H1 (cell line): ENCODE results near the gene CALHM2. TPM values are rescaled to one million over a fixed set of nuclear protein-coding genes. Genes with fewer than 3 reads are reported as not detected.

ENCODE experiments used
- CTCF ChIA-PET: fragments of 300-600 bp; sonication (Branson Sonifier 250); formaldehyde crosslinking; loops from one replicate; lab custom pipeline; 2021; ENCODE audit not compliant: partially characterized antibody; lab: Charles Lee
- POLR2A ChIA-PET: fragments of 300-600 bp; sonication (Branson Sonifier 250); formaldehyde crosslinking; loops from one replicate; lab custom pipeline; 2021; ENCODE audit warnings: inconsistent platforms; ENCODE audit not compliant: partially characterized antibody; lab: Charles Lee
- DNase-seq, 2 experiments: peaks; one replicate each; pipeline versions ENCODE4 v3.0.0 to v3.0.0-alpha.2; 2010 to 2022; ENCODE audit warnings: low spot score in 2 of 2, low read depth in 1 of 2, mixed read lengths in 1 of 2
- FAIRE-seq: peaks from 2 replicates; lab custom pipeline; 2011; peaks lifted over from hg19 to GRCh38; lab: Jason Lieb, UNC
- H2AFZ ChIP-seq: 2 replicates; pipeline ENCODE4 v1.8.1; 2012; ENCODE audit warnings: low read length, inconsistent platforms
- H2AK5ac ChIP-seq: 2 replicates; pipeline ENCODE4 v1.6.1; 2013; ENCODE audit warnings: low read depth, low read length
- H2BK120ac ChIP-seq: replicated peaks from 2 replicates; pipeline ENCODE3; 2013; ENCODE audit warnings: low read depth, low read length, inconsistent platforms
- H2BK12ac ChIP-seq: 2 replicates; pipeline ENCODE4 v1.6.1; 2013; ENCODE audit warnings: low read depth, low read length
- H2BK15ac ChIP-seq: 2 replicates; pipeline ENCODE4 v1.6.1; 2013; ENCODE audit warnings: low read length
- H2BK20ac ChIP-seq: 2 replicates; pipeline ENCODE4 v1.6.1; 2013; ENCODE audit warnings: low read length
- H2BK5ac ChIP-seq: 2 replicates; pipeline ENCODE4 v1.6.1; 2013; ENCODE audit warnings: low read depth, low read length
- H3K14ac ChIP-seq: 2 replicates; pipeline ENCODE4 v1.6.1; 2013; ENCODE audit warnings: inconsistent platforms; ENCODE audit not compliant: insufficient read length
- H3K18ac ChIP-seq: 2 replicates; pipeline ENCODE4 v1.6.1; 2013; ENCODE audit warnings: low read length; ENCODE audit errors: extremely low read depth
- H3K23ac ChIP-seq: 2 replicates; pipeline ENCODE4 v1.6.1; 2013; ENCODE audit warnings: inconsistent platforms; ENCODE audit not compliant: insufficient read length
- H3K23me2 ChIP-seq: 2 replicates; pipeline ENCODE4 v1.6.1; 2013; ENCODE audit warnings: low read depth, low read length
- H3K27ac ChIP-seq: 2 replicates; pipeline ENCODE4 v1.6.1; 2011; ENCODE audit warnings: low read depth, low read length, inconsistent platforms
- H3K27me3 ChIP-seq, 4 experiments: replicated peaks in 1 of 4; 1 replicate in 1 of 4; 2 replicates in 3 of 4; pipeline versions ENCODE4 v1.6.1 to v1.8.1; 2011 to 2013; ENCODE audit warnings: low read length in 3 of 4, mild to moderate bottlenecking in 3 of 4, inconsistent platforms in 2 of 4, mixed read lengths in 2 of 4, moderate library complexity in 1 of 4; ENCODE audit not compliant: control insufficient read depth in 3 of 4, insufficient read depth in 3 of 4; ENCODE audit errors: extremely low read depth in 1 of 4
- H3K36me3 ChIP-seq, 4 experiments: 2 replicates each; pipeline versions ENCODE4 v1.6.1 to v1.8.1; 2011 to 2013; ENCODE audit warnings: mild to moderate bottlenecking in 4 of 4, low read length in 3 of 4, moderate library complexity in 2 of 4, control low read depth in 1 of 4, inconsistent platforms in 1 of 4; ENCODE audit not compliant: insufficient read depth in 4 of 4, control insufficient read depth in 2 of 4
- H3K4ac ChIP-seq: replicated peaks from 2 replicates; pipeline ENCODE3; 2013; ENCODE audit warnings: low read length, low read depth, mixed read lengths, inconsistent platforms; ENCODE audit not compliant: insufficient read length
- H3K4me1 ChIP-seq, 4 experiments: replicated peaks in 1 of 4; 1 replicate in 1 of 4; 2 replicates in 3 of 4; pipeline versions ENCODE4 v1.6.1 to v1.8.1; 2011 to 2013; ENCODE audit warnings: low read length in 3 of 4, inconsistent platforms in 2 of 4, mixed read lengths in 1 of 4; ENCODE audit not compliant: insufficient read depth in 4 of 4, control insufficient read depth in 3 of 4
- H3K4me2 ChIP-seq, 2 experiments: 2 replicates each; pipeline versions ENCODE4 v1.6.1 to v1.8.1; 2011 to 2013; ENCODE audit warnings: low read depth in 2 of 2, low read length in 2 of 2, control low read depth in 1 of 2, inconsistent platforms in 1 of 2, mild to moderate bottlenecking in 1 of 2; ENCODE audit not compliant: insufficient read depth in 1 of 2
- H3K4me3 ChIP-seq, 4 experiments: fragments of 200-600, 300-600 bp in 1 of 4; sonication (generic), shearing (Covaris generic), sonication (Bioruptor Twin) in 1 of 4; 2 replicates each; pipeline versions ENCODE4 v1.5.1 to v1.8.1; 2011 to 2016; ENCODE audit warnings: low read length in 4 of 4, low read depth in 3 of 4, control low read depth in 2 of 4, inconsistent platforms in 2 of 4, mild to moderate bottlenecking in 2 of 4, mixed read lengths in 1 of 4, moderate library complexity in 1 of 4; ENCODE audit not compliant: insufficient read depth in 2 of 4; ENCODE audit errors: extremely low read depth in 1 of 4
- H3K56ac ChIP-seq: replicated peaks from 2 replicates; pipeline ENCODE3; 2013; ENCODE audit warnings: low read depth, mild to moderate bottlenecking, mixed read lengths, low read length, inconsistent platforms; ENCODE audit not compliant: insufficient read length
- H3K79me1 ChIP-seq: 2 replicates; pipeline ENCODE4 v1.6.1; 2013; ENCODE audit warnings: low read depth, low read length, control low read depth
- H3K79me2 ChIP-seq, 2 experiments: 2 replicates each; pipeline versions ENCODE4 v1.6.1 to v1.8.1; 2012 to 2013; ENCODE audit warnings: low read length in 2 of 2, mild to moderate bottlenecking in 2 of 2, inconsistent platforms in 1 of 2; ENCODE audit not compliant: insufficient read depth in 2 of 2, control insufficient read depth in 1 of 2
- H3K9ac ChIP-seq, 4 experiments: replicated peaks in 1 of 4; 1 replicate in 1 of 4; 2 replicates in 3 of 4; pipeline versions ENCODE4 v1.6.1 to v1.8.1; 2011 to 2013; ENCODE audit warnings: low read depth in 3 of 4, low read length in 3 of 4, control low read depth in 2 of 4, mild to moderate bottlenecking in 2 of 4, moderate library complexity in 2 of 4, inconsistent platforms in 1 of 4; ENCODE audit errors: extremely low read depth in 1 of 4
- H3K9me3 ChIP-seq, 2 experiments: 2 replicates each; pipeline versions ENCODE4 v1.6.1 to v1.8.1; 2012 to 2013; ENCODE audit warnings: mild to moderate bottlenecking in 2 of 2, moderate library complexity in 2 of 2, control low read depth in 1 of 2, inconsistent platforms in 1 of 2, low read depth in 1 of 2, low read length in 1 of 2, mixed read lengths in 1 of 2; ENCODE audit not compliant: insufficient read depth in 2 of 2
- H4K20me1 ChIP-seq, 2 experiments: replicated peaks in 1 of 2; 2 replicates each; pipeline versions ENCODE3 to v1.8.1; 2011 to 2013; ENCODE audit warnings: inconsistent platforms in 2 of 2, low read length in 2 of 2, mild to moderate bottlenecking in 1 of 2; ENCODE audit not compliant: insufficient read depth in 2 of 2, control insufficient read depth in 1 of 2
- H4K5ac ChIP-seq: 2 replicates; pipeline ENCODE4 v1.6.1; 2013; ENCODE audit warnings: low read length, low read depth, mixed read lengths, inconsistent platforms; ENCODE audit not compliant: insufficient read length
- H4K8ac ChIP-seq: 2 replicates; pipeline ENCODE4 v1.8.0; 2013; ENCODE audit warnings: mild to moderate bottlenecking, moderate library complexity, low read length, inconsistent platforms; ENCODE audit not compliant: insufficient read depth; ENCODE audit errors: extremely low read depth
- H4K91ac ChIP-seq: replicated peaks from 2 replicates; pipeline ENCODE3; 2013; ENCODE audit warnings: low read length, mixed read lengths, inconsistent platforms; ENCODE audit not compliant: insufficient read length
- ATF3 ChIP-seq: IDR thresholded peaks from 2 replicates; pipeline ENCODE4 v1.6.1; 2011; ENCODE audit warnings: low read depth, mild to moderate bottlenecking, low read length; ENCODE audit not compliant: insufficient read depth
- CBX5 ChIP-seq: fragments of 300-800, 300-1000 bp; sonication (generic); IDR thresholded peaks from 2 replicates; pipeline ENCODE4 v1.7.1; 2016; ENCODE audit warnings: antibody characterized with exemption, low read length, low read depth
- EGR1 ChIP-seq: IDR thresholded peaks from 2 replicates; pipeline ENCODE4 v1.6.1; 2011; ENCODE audit warnings: low read depth, low read length, borderline replicate concordance
- HDAC6 ChIP-seq: IDR thresholded peaks from one replicate; pipeline ENCODE4 v1.7.1; 2012; ENCODE audit warnings: low read depth, mild to moderate bottlenecking, inconsistent platforms, low read length, moderate library complexity
- NANOG ChIP-seq: IDR thresholded peaks from 2 replicates; pipeline ENCODE4 v1.6.1; 2011; ENCODE audit warnings: low read length, low read depth, mild to moderate bottlenecking, inconsistent platforms; ENCODE audit not compliant: insufficient read depth, poor library complexity, severe bottlenecking
- SIN3A ChIP-seq, 2 experiments: IDR thresholded peaks in 1 of 2; conservative IDR thresholded peaks in 1 of 2; 2 replicates each; pipeline ENCODE4 v1.6.1; 2011 to 2012; ENCODE audit warnings: low read length in 2 of 2, improper control_type of control experiment in 1 of 2, low read depth in 1 of 2, mild to moderate bottlenecking in 1 of 2
- SP2 ChIP-seq: IDR thresholded peaks from 2 replicates; pipeline ENCODE4 v1.6.1; 2012; ENCODE audit warnings: mild to moderate bottlenecking, low read length, inconsistent platforms
- WGBS, 2 experiments: shearing (Covaris generic) in 1 of 2; methylation state at CpG; one replicate each; pipeline versions ENCODE4 v1.1.6 to v1.1.7; 2013 to 2015; ENCODE audit warnings: low lambda C conversion rate in 2 of 2, mixed read lengths in 2 of 2, inconsistent platforms in 1 of 2, low coverage in 1 of 2, missing lambda C conversion rate in 1 of 2; ENCODE audit not compliant: insufficient replicate concordance in 2 of 2, insufficient coverage in 1 of 2, insufficient read length in 1 of 2; ENCODE audit errors: extremely low coverage in 1 of 2, missing lambda C conversion rate in 1 of 2; 5-methylcytosine and 5-hydroxymethylcytosine counted together
- polyA plus RNA-seq, 7 experiments: library from polyadenylated mRNA; depleted of rRNA in 3 of 7; stranded (reverse) in 5 of 7; unstranded in 2 of 7; fragments of >200 nt in 5 of 7; fragments of 200-250 nt in 2 of 7; gene quantifications; 1 replicate in 5 of 7; 2 replicates in 1 of 7; 4 replicates in 1 of 7; pipeline versions ENCODE4 v1.2.1 to v1.2.3, GENCODE V29; 2011 to 2013; ENCODE audit warnings: missing spikeins in 2 of 7, mixed read lengths in 2 of 7
- total RNA-seq: library from RNA; stranded (reverse); fragmentation: NEBNext Ultra II Directional; extraction: Animal tissue kit (Norgen Biotek cat#: 25700); gene quantifications from 2 replicates; pipeline ENCODE4 v1.2.1, GENCODE V29; 2021

CALHM2 gene
- total and polyA plus RNA-seq, 2 of the 8 experiments (the other 6 are each of a cell fraction or from before 2014, with no cell fraction given): 1.2 to 2.4 TPM

DNA sequence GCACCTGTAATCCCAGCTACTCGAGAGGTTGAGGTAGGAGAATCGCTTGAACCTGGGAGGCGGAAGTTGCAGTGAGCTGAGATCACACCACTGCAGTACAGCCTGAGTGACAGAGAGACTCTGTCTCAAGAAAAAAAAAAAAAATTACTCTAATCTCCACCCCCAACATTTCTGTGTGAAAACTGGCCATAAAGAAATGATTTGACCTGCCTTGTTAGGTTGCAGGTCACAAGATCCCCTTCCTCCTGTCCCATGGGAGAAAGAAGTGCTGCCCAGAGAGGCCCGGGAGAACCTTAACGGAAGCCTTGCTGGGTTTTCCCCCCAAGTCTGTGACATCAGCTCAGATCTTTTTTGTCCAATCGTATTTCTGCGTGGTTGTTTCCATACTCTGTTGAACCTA lies 15.2 kb upstream of the CALHM2 start:
- H3K27me3 ChIP-seq: no peaks in the 10 kb centered on the region
- FAIRE-seq: no peak
- CTCF ChIA-PET: interaction anchor here (2.9 kb wide), 1 partner anchor 9 kb away, joined by 23 read pairs; no protein-coding TSS in a partner anchor

More for the DNA sequence above, 15.2 kb upstream of the CALHM2 start:
- H4K91ac ChIP-seq: no peak overlapping the region
- H2BK15ac ChIP-seq: no peak overlapping the region
- no peak overlapping the region for H2BK20ac ChIP-seq
- no peak overlapping the region for H2AK5ac ChIP-seq
- no peak overlapping the region for H3K4me2 ChIP-seq
- no peaks in the 10 kb centered on the region; the same call in 1 of the 2 replicates for H3K23me2 ChIP-seq
- H2BK12ac ChIP-seq: no peak overlapping the region
- no peak overlapping the region for H3K23ac ChIP-seq
- H3K79me1 ChIP-seq: no peaks in the 10 kb centered on the region
- no peak overlapping the region for H3K18ac ChIP-seq
- no peak overlapping the region for H3K4ac ChIP-seq
- H3K9ac ChIP-seq: no peak overlapping the region
- H2BK5ac ChIP-seq: no peak overlapping the region
- no peak for DNase-seq
- H4K8ac ChIP-seq: no peak overlapping the region
- no peak for TF ChIP-seq HDAC6
- no peak for TF ChIP-seq SIN3A (conservative IDR thresholded peaks at IDR 0.05 in 1 of 2, IDR thresholded peaks at IDR 0.05 in 1 of 2; ENCODE audit: low read depth in 1 of 2, low read length in 2 of 2)
- no peak for TF ChIP-seq NANOG
- no peak for TF ChIP-seq CBX5
- TF ChIP-seq EGR1: no peak
- no peak for TF ChIP-seq SP2
- no peak for TF ChIP-seq ATF3
- 85% methylated on average over 7 of the region's 7 CpGs; no CpG with 5 or more reads in 1 of the 2 experiments for WGBS, 2 experiments
- H3K36me3 ChIP-seq: no peaks in the 10 kb centered on the region
- H3K56ac ChIP-seq: no peak overlapping the region
- no peak overlapping the region for H2AFZ ChIP-seq
- H3K9me3 ChIP-seq: no peaks in the 10 kb centered on the region
- POLR2A ChIA-PET: no interaction called here
- no peak overlapping the region for H3K27ac ChIP-seq
- H4K5ac ChIP-seq: no peak overlapping the region
- no peaks in the 10 kb centered on the region for H3K79me2 ChIP-seq
- no peaks in the 10 kb centered on the region for H4K20me1 ChIP-seq
- peaks cover 0 to 10% (median 2%) of the 10 kb centered on the region in 4 experiments; a peak in 1 of 7 replicates for H3K4me1 ChIP-seq
- H3K4me3 ChIP-seq: no peak overlapping the region
- no peak overlapping the region for H2BK120ac ChIP-seq
- no peak overlapping the region for H3K14ac ChIP-seq
